MM.1S (cell line): ENCODE data around the gene DIMT1.

Experiments used
- DNase-seq: peaks from one replicate; pipeline ENCODE4 v3.0.0-alpha.2; 2015
- H2AFZ ChIP-seq: fragments of 300-600 bp; sonication (generic); 2 replicates; pipeline ENCODE4 v1.6.0; 2016; ENCODE audit warnings: antibody characterized with exemption, low read length
- H3F3A ChIP-seq: fragments of 300-600 bp; sonication (generic); 2 replicates; pipeline ENCODE4 v1.6.1; 2016; ENCODE audit warnings: mild to moderate bottlenecking, antibody characterized with exemption, low read length, moderate library complexity, mixed read lengths; ENCODE audit not compliant: insufficient read depth
- H3K27ac ChIP-seq: fragments of 300-600 bp; sonication (generic); 2 replicates; pipeline ENCODE4 v1.5.1; 2016; ENCODE audit warnings: mild to moderate bottlenecking, low read length
- H3K27me3 ChIP-seq: fragments of 300-600 bp; sonication (generic); replicated peaks from 2 replicates; pipeline ENCODE4 v1.6.0; 2016; ENCODE audit warnings: low read length; ENCODE audit not compliant: insufficient read depth
- H3K36me3 ChIP-seq: fragments of 300-600 bp; sonication (generic); replicated peaks from 2 replicates; pipeline ENCODE4 v1.6.1; 2016; ENCODE audit warnings: mild to moderate bottlenecking, low read length, mixed read lengths; ENCODE audit not compliant: insufficient read depth
- H3K4me1 ChIP-seq: fragments of 300-600 bp; sonication (generic); 2 replicates; pipeline ENCODE4 v1.6.1; 2016; ENCODE audit warnings: low read length, mixed read lengths
- H3K4me2 ChIP-seq: fragments of 300-600 bp; sonication (generic); 2 replicates; pipeline ENCODE4 v1.6.0; 2016; ENCODE audit warnings: low read depth, low read length
- H3K4me3 ChIP-seq: fragments of 300-600 bp; sonication (generic); 2 replicates; pipeline ENCODE4 v1.5.1; 2016; ENCODE audit warnings: low read length, mixed read lengths
- H3K79me2 ChIP-seq: fragments of 300-600 bp; sonication (generic); 2 replicates; pipeline ENCODE4 v1.6.1; 2016; ENCODE audit warnings: mixed run types, low read length, mixed read lengths
- H3K9ac ChIP-seq: fragments of 300-600 bp; sonication (generic); 2 replicates; pipeline ENCODE4 v1.6.1; 2016; ENCODE audit warnings: low read length, mixed read lengths
- H3K9me2 ChIP-seq: fragments of 300-600 bp; sonication (generic); replicated peaks from 2 replicates; pipeline ENCODE4 v1.6.1; 2016; ENCODE audit warnings: mild to moderate bottlenecking, low read length, mixed read lengths; ENCODE audit not compliant: insufficient read depth
- H3K9me3 ChIP-seq: fragments of 300-600 bp; sonication (generic); replicated peaks from 2 replicates; pipeline ENCODE4 v1.6.1; 2016; ENCODE audit warnings: mild to moderate bottlenecking, low read length, mixed read lengths; ENCODE audit not compliant: insufficient read depth
- H4K20me1 ChIP-seq: fragments of 300-600 bp; sonication (generic); 2 replicates; pipeline ENCODE4 v1.6.1; 2016; ENCODE audit warnings: mild to moderate bottlenecking, low read length, moderate library complexity, mixed read lengths; ENCODE audit not compliant: insufficient read depth
- EZH2 ChIP-seq: fragments of 300-600 bp; sonication (generic); optimal IDR thresholded peaks from 2 replicates; pipeline ENCODE3; 2017; ENCODE audit warnings: low read depth, mild to moderate bottlenecking, antibody characterized with exemption, low read length, mixed read lengths
- EZH2phosphoT487 ChIP-seq: fragments of 300-600 bp; sonication (generic); IDR thresholded peaks from 2 replicates; pipeline ENCODE4 v1.6.1; 2018; ENCODE audit warnings: antibody characterized with exemption, low read length
- TF ChIP-seq, protein P1 (sequence below): fragments of 300-600 bp; sonication (generic); IDR thresholded peaks from 2 replicates; pipeline ENCODE4 v1.5.1; 2016; ENCODE audit warnings: antibody characterized with exemption, low read length, mixed read lengths

The DIMT1 gene

DNA sequence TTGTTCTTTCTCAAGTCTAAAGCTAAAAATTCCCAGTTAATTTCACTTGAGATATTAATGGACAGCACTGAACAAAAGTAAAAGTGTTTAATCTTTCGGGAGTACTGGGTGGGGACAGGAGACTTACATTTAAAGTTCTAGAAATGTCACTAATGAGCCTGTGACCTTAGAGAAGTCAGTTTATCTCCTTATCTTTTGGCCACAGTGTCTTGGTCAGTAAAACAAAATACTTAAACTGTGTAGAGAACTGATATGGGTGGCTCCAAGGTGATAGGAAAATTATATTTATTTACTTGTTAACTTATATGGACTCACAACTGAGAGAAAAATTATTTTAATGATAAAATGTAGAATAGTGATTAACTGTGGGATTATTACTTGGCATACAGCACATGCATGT is 17.7 kb upstream of the DIMT1 start:
- no peak overlapping the region for H3K9ac ChIP-seq
- H3K9me2 ChIP-seq: no peaks in the 10 kb centered on the region
- no peak overlapping the region for H3K4me2 ChIP-seq
- H4K20me1 ChIP-seq: no peaks in the 10 kb centered on the region; the same call in 1 of the 2 replicates
- no peaks in the 10 kb centered on the region for H3K36me3 ChIP-seq
- peaks cover 99% of the 10 kb centered on the region for H3K79me2 ChIP-seq
- TF ChIP-seq, protein P1, sequence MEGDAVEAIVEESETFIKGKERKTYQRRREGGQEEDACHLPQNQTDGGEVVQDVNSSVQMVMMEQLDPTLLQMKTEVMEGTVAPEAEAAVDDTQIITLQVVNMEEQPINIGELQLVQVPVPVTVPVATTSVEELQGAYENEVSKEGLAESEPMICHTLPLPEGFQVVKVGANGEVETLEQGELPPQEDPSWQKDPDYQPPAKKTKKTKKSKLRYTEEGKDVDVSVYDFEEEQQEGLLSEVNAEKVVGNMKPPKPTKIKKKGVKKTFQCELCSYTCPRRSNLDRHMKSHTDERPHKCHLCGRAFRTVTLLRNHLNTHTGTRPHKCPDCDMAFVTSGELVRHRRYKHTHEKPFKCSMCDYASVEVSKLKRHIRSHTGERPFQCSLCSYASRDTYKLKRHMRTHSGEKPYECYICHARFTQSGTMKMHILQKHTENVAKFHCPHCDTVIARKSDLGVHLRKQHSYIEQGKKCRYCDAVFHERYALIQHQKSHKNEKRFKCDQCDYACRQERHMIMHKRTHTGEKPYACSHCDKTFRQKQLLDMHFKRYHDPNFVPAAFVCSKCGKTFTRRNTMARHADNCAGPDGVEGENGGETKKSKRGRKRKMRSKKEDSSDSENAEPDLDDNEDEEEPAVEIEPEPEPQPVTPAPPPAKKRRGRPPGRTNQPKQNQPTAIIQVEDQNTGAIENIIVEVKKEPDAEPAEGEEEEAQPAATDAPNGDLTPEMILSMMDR: no peak
- TF ChIP-seq EZH2 (no peak), EZH2phosphoT487 (no peak)
- 0 out of 2 replicates have a peak, but pooled peaks cover 6% of the 10 kb centered on the region for H3F3A ChIP-seq
- no peak overlapping the region for H3K27ac ChIP-seq
- H3K27me3 ChIP-seq: no peaks in the 10 kb centered on the region
- no peak for DNase-seq
- H2AFZ ChIP-seq: no peak overlapping the region
- H3K4me3 ChIP-seq: no peak overlapping the region
- no peaks in the 10 kb centered on the region for H3K4me1 ChIP-seq
- no peaks in the 10 kb centered on the region for H3K9me3 ChIP-seq

DNA sequence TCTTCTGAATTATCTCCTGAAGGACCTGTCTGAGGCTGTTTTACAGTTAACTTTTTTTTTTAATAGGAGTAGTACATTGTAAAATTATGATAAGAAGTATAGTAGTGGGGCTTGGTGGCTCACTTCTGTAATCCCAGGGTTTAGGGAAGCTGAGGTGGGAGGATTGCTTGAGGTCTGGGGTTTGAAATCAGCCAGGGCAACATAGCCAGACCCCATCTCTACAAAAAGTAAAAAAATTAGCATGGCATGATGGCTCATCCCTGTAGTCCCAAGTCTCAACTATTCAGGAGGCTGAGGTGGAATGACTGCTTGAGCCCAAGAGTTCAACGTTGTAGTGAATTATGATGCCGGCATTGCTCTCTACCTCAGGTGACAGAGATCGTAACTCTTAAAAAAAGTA is 15.9 kb upstream of the DIMT1 start:
- H3K27me3 ChIP-seq: no peaks in the 10 kb centered on the region
- H3K36me3 ChIP-seq: no peaks in the 10 kb centered on the region
- H3K27ac ChIP-seq: no peak overlapping the region
- no peak overlapping the region for H3K4me2 ChIP-seq
- H3K79me2 ChIP-seq: peaks cover 99% of the 10 kb centered on the region
- no peak overlapping the region for H3K4me3 ChIP-seq
- H3K9me2 ChIP-seq: no peaks in the 10 kb centered on the region
- peaks cover under 1% of the 10 kb centered on the region; the same call in 1 of the 2 replicates for H3K4me1 ChIP-seq
- no peak for TF ChIP-seq EZH2
- no peak for TF ChIP-seq EZH2phosphoT487
- TF ChIP-seq, protein P1: no peak
- 0 out of 2 replicates have a peak, but pooled peaks cover 6% of the 10 kb centered on the region for H3F3A ChIP-seq
- H3K9ac ChIP-seq: no peak overlapping the region
- no peak for DNase-seq
- H2AFZ ChIP-seq: no peak overlapping the region
- no peaks in the 10 kb centered on the region for H3K9me3 ChIP-seq
- no peaks in the 10 kb centered on the region; the same call in 1 of the 2 replicates for H4K20me1 ChIP-seq

DNA sequence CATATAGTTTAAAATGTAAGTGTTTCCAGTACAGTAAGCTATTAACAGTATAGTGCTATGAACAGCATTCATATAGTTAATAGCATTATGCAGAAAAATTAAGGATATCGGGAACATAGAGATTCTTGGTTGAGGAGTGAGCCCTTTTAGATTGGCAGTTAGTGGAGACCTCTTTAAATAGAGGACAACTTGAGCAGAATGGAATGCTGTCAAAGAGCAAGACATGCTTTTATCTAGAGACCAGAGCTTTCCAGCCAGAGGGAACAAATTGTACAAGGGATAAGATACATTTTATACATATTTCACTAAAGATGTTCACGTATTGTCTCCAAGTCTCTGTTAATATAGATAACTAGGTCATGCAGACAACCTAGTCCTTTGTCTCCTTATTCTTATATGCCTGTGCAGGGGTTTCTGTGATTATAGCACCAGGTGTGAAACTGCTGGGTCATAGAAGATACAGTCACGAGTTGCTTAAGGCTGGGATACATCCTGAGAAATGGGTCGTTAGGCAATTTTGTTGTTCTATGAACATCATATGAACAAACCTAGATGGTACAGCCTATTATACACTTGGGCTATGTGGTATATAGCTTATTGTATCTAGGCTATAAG is 14.9 kb upstream of the DIMT1 start:
- Histone ChIP-seq H3K9ac (no peak overlapping the region), H3K27ac (no peak overlapping the region)

More for the DNA sequence above, 14.9 kb upstream of the DIMT1 start:
- Histone ChIP-seq H3K4me1 (peaks cover 11% of the 10 kb centered on the region), H3K27me3 (no peaks in the 10 kb centered on the region), H3K4me3 (no peak overlapping the region), H3K36me3 (no peaks in the 10 kb centered on the region), H3K9me2 (no peaks in the 10 kb centered on the region), H2AFZ (no peak overlapping the region), H3K4me2 (no peak overlapping the region), H3K79me2 (peaks cover 99% of the 10 kb centered on the region), H3K9me3 (no peaks in the 10 kb centered on the region), H3F3A (0 out of 2 replicates have a peak, but pooled peaks cover 6% of the 10 kb centered on the region), H4K20me1 (no peaks in the 10 kb centered on the region; the same call in 1 of the 2 replicates)
- TF ChIP-seq, protein P1: no peak
- TF ChIP-seq EZH2: no peak
- no peak for TF ChIP-seq EZH2phosphoT487
- DNase-seq: no peak
